ENCODE measurements around the gene SLC4A4. TPM values are rescaled to one million over a fixed set of nuclear protein-coding genes. Genes with fewer than 3 reads are reported as not detected.

SLC4A4 gene
- total RNA-seq, 1 experiment from 2014 or later, result 0.16 TPM

- in situ Hi-C loops (cut with HindIII; ENCODE audit: low pct_unique_long_range_greater_than_20kb, low sequenced_read_pairs), result no loop called here
Observed at GRCh38 chr4:71541541-71541940, 202.7 kb downstream of the SLC4A4 start.

GRCh38 chr4:71545168-71545567 is 206.3 kb downstream of the SLC4A4 start:
- DNase-seq (ENCODE audit: low read depth, low spot score), result no peak
- in situ Hi-C loops (cut with HindIII; ENCODE audit: low pct_unique_long_range_greater_than_20kb, low sequenced_read_pairs), result no loop called here

More at GRCh38 chr4:71541541-71541940, 202.7 kb downstream of the SLC4A4 start:
- DNase-seq (ENCODE audit: low read depth, low spot score), result no peak

- no peak for DNase-seq (ENCODE audit: low read depth, low spot score)
- in situ Hi-C loops (cut with HindIII; ENCODE audit: low pct_unique_long_range_greater_than_20kb, low sequenced_read_pairs), result no loop called here
Observed at GRCh38 chr4:71549516-71550160, 210.8 kb downstream of the SLC4A4 start.

GRCh38 chr4:71550220-71551165 is 211.7 kb downstream of the SLC4A4 start:
- in situ Hi-C loops (cut with HindIII; ENCODE audit: low pct_unique_long_range_greater_than_20kb, low sequenced_read_pairs), result no loop called here
- DNase-seq (ENCODE audit: low read depth, low spot score), result peak; percentile 22

- DNase-seq (ENCODE audit: low read depth, low spot score), result peak; percentile 43
- in situ Hi-C loops (cut with HindIII; ENCODE audit: low pct_unique_long_range_greater_than_20kb, low sequenced_read_pairs), result no loop called here
Observed at GRCh38 chr4:71553605-71554004, 214.8 kb downstream of the SLC4A4 start.

- no peak for DNase-seq (ENCODE audit: low read depth, low spot score)
- in situ Hi-C loops (cut with HindIII; ENCODE audit: low pct_unique_long_range_greater_than_20kb, low sequenced_read_pairs), result no loop called here
Observed at GRCh38 chr4:71554025-71554424, 215.2 kb downstream of the SLC4A4 start.

- DNase-seq (ENCODE audit: low read depth, low spot score), result no peak
- in situ Hi-C loops (cut with HindIII; ENCODE audit: low pct_unique_long_range_greater_than_20kb, low sequenced_read_pairs), result no loop called here
Observed at GRCh38 chr4:71558248-71558647, 219.4 kb downstream of the SLC4A4 start.

- in situ Hi-C loops (cut with HindIII; ENCODE audit: low pct_unique_long_range_greater_than_20kb, low sequenced_read_pairs), result no loop called here
- no peak for DNase-seq (ENCODE audit: low read depth, low spot score)
Observed at GRCh38 chr4:71559957-71560571, 221.2 kb downstream of the SLC4A4 start.

- in situ Hi-C loops (cut with HindIII; ENCODE audit: low pct_unique_long_range_greater_than_20kb, low sequenced_read_pairs), result no loop called here
- no peak for DNase-seq (ENCODE audit: low read depth, low spot score)
Observed at GRCh38 chr4:71564775-71565174, 226.0 kb downstream of the SLC4A4 start.

GRCh38 chr4:71566856-71567255 is 228.0 kb downstream of the SLC4A4 start:
- no peak for DNase-seq (ENCODE audit: low read depth, low spot score)

GRCh38 chr4:71568131-71568530 is 229.3 kb downstream of the SLC4A4 start:
- no peak for DNase-seq (ENCODE audit: low read depth, low spot score)
- in situ Hi-C loops (cut with HindIII; ENCODE audit: low pct_unique_long_range_greater_than_20kb, low sequenced_read_pairs), result no loop called here

More at GRCh38 chr4:71566856-71567255, 228.0 kb downstream of the SLC4A4 start:
- in situ Hi-C loops (cut with HindIII; ENCODE audit: low pct_unique_long_range_greater_than_20kb, low sequenced_read_pairs), result no loop called here

GRCh38 chr4:71570492-71570891 is 231.7 kb downstream of the SLC4A4 start:
- in situ Hi-C loops (cut with HindIII; ENCODE audit: low pct_unique_long_range_greater_than_20kb, low sequenced_read_pairs), result no loop called here
- no peak for DNase-seq (ENCODE audit: low read depth, low spot score)

- DNase-seq (ENCODE audit: low read depth, low spot score), result no peak
Observed at GRCh38 chr4:71571346-71571745, 232.5 kb downstream of the SLC4A4 start.

GRCh38 chr4:71583971-71584370 is 245.2 kb downstream of the SLC4A4 start:
- DNase-seq (ENCODE audit: low read depth, low spot score), result no peak
- in situ Hi-C loops (cut with HindIII; ENCODE audit: low pct_unique_long_range_greater_than_20kb, low sequenced_read_pairs), result no loop called here

More at GRCh38 chr4:71571346-71571745, 232.5 kb downstream of the SLC4A4 start:
- in situ Hi-C loops (cut with HindIII; ENCODE audit: low pct_unique_long_range_greater_than_20kb, low sequenced_read_pairs), result no loop called here

- DNase-seq (ENCODE audit: low read depth, low spot score), result no peak
- in situ Hi-C loops (cut with HindIII; ENCODE audit: low pct_unique_long_range_greater_than_20kb, low sequenced_read_pairs), result no loop called here
Observed at GRCh38 chr4:71584585-71584984, 245.8 kb downstream of the SLC4A4 start.

GRCh38 chr4:71586087-71586763 is 247.4 kb downstream of the SLC4A4 start:
- in situ Hi-C loops (cut with HindIII; ENCODE audit: low pct_unique_long_range_greater_than_20kb, low sequenced_read_pairs), result no loop called here
- DNase-seq (ENCODE audit: low read depth, low spot score), result no peak

- no peak for DNase-seq (ENCODE audit: low read depth, low spot score)
- in situ Hi-C loops (cut with HindIII; ENCODE audit: low pct_unique_long_range_greater_than_20kb, low sequenced_read_pairs), result no loop called here
Observed at GRCh38 chr4:71587995-71588394, 249.2 kb downstream of the SLC4A4 start.

GRCh38 chr4:71592793-71593192 is 254.0 kb downstream of the SLC4A4 start:
- no peak for DNase-seq (ENCODE audit: low read depth, low spot score)
- in situ Hi-C loops (cut with HindIII; ENCODE audit: low pct_unique_long_range_greater_than_20kb, low sequenced_read_pairs), result no loop called here

Data from SK-MEL-5 (cell line).